WTC11 (cell line): ENCODE measurements around the gene ITLN1. TPM values are rescaled to one million over a fixed set of nuclear protein-coding genes. Genes with fewer than 3 reads are reported as not detected.

Experiments
- ATAC-seq: fragments of 200-7000 bp; cut with Tn5 transposase; 2 replicates; pipeline ENCODE4 v1.10.0; 2021; ENCODE audit warnings: mild to moderate bottlenecking, moderate library complexity
- CTCF ChIA-PET: fragments of 300-600 bp; sonication (Branson Sonifier 250); formaldehyde crosslinking; loops from one replicate; lab custom pipeline; 2021; ENCODE audit warnings: antibody characterized with exemption; lab: Charles Lee
- POLR2A ChIA-PET: fragments of 350-600 bp; sonication (Branson Sonifier 250); formaldehyde crosslinking; loops from one replicate; lab custom pipeline; 2021; ENCODE audit warnings: antibody characterized with exemption; lab: Charles Lee
- DNase-seq: peaks from one replicate; pipeline ENCODE4 v3.0.0; 2021; ENCODE audit warnings: low spot score
- H3K27ac Mint-ChIP-seq: 2 replicates; pipeline ENCODE4 v1.8.0; 2021; ENCODE audit warnings: mixed read lengths
- H3K27me3 Mint-ChIP-seq: 2 replicates; pipeline ENCODE4 v1.8.0; 2021; ENCODE audit warnings: low read depth, mild to moderate bottlenecking, moderate library complexity, mixed read lengths
- H3K36me3 Mint-ChIP-seq: 2 replicates; pipeline ENCODE4 v1.8.0; 2021; ENCODE audit warnings: mixed read lengths
- H3K4me1 Mint-ChIP-seq: 2 replicates; pipeline ENCODE4 v1.8.0; 2022; ENCODE audit warnings: mixed read lengths
- H3K4me3 Mint-ChIP-seq: 2 replicates; pipeline ENCODE4 v1.8.0; 2021; ENCODE audit warnings: mild to moderate bottlenecking, moderate library complexity, mixed read lengths
- H3K9me3 Mint-ChIP-seq: 2 replicates; pipeline ENCODE4 v1.8.0; 2021; ENCODE audit warnings: mixed read lengths
- FOXJ3 ChIP-seq: sonication (generic); formaldehyde crosslinking; IDR thresholded peaks from 2 replicates; pipeline ENCODE4 v1.9.0; 2021; ENCODE audit warnings: missing genetic modification reagents, mild to moderate bottlenecking, borderline replicate concordance
- FOXP1 ChIP-seq: sonication (generic); formaldehyde crosslinking; IDR thresholded peaks from 2 replicates; pipeline ENCODE4 v1.8.0; 2022; ENCODE audit warnings: missing genetic modification reagents, mild to moderate bottlenecking, moderate library complexity, borderline replicate concordance
- GABPB1 ChIP-seq: sonication (generic); formaldehyde crosslinking; IDR thresholded peaks from 2 replicates; pipeline ENCODE4 v1.8.1; 2023; ENCODE audit warnings: mild to moderate bottlenecking, missing genetic modification reagents
- IRF2 ChIP-seq: sonication (generic); formaldehyde crosslinking; IDR thresholded peaks from 2 replicates; pipeline ENCODE4 v1.8.0; 2022; ENCODE audit warnings: low read depth, missing genetic modification reagents, borderline replicate concordance
- MAX ChIP-seq: sonication (generic); formaldehyde crosslinking; IDR thresholded peaks from 2 replicates; pipeline ENCODE4 v1.8.0; 2022; ENCODE audit warnings: mild to moderate bottlenecking, missing genetic modification reagents
- NR1H2 ChIP-seq: sonication (generic); formaldehyde crosslinking; IDR thresholded peaks from 2 replicates; pipeline ENCODE4 v1.9.0; 2021; ENCODE audit warnings: mild to moderate bottlenecking, moderate library complexity, missing genetic modification reagents
- PRRX2 ChIP-seq: fragments of 250-450 bp; sonication (Bioruptor Pico); IDR thresholded peaks from 2 replicates; pipeline ENCODE4 v1.8.0; 2021; ENCODE audit warnings: mild to moderate bottlenecking
- SMAD4 ChIP-seq: sonication (generic); formaldehyde crosslinking; IDR thresholded peaks from 2 replicates; pipeline ENCODE4 v1.8.0; 2022; ENCODE audit warnings: mild to moderate bottlenecking, missing genetic modification reagents
- SOX15 ChIP-seq: fragments of 250-450 bp; sonication (Bioruptor Pico); IDR thresholded peaks from 2 replicates; pipeline ENCODE4 v1.9.0; 2021; ENCODE audit warnings: mild to moderate bottlenecking
- ZBTB21 ChIP-seq: sonication (generic); formaldehyde crosslinking; IDR thresholded peaks from 2 replicates; pipeline ENCODE4 v1.8.1; 2023; ENCODE audit warnings: mild to moderate bottlenecking, missing genetic modification reagents, borderline replicate concordance
- ZBTB43 ChIP-seq: sonication (generic); formaldehyde crosslinking; IDR thresholded peaks from 2 replicates; pipeline ENCODE4 v1.8.1; 2023; ENCODE audit warnings: mild to moderate bottlenecking, missing genetic modification reagents
- ZMAT4 ChIP-seq: fragments of 250-450 bp; sonication (Bioruptor Pico); IDR thresholded peaks from 2 replicates; pipeline ENCODE4 v1.9.0; 2021; ENCODE audit warnings: mild to moderate bottlenecking
- ZNF121 ChIP-seq: sonication (generic); formaldehyde crosslinking; IDR thresholded peaks from 2 replicates; pipeline ENCODE4 v1.8.0; 2023; ENCODE audit warnings: missing genetic modification reagents
- ZNF138 ChIP-seq: sonication (generic); formaldehyde crosslinking; conservative IDR thresholded peaks from 2 replicates; pipeline ENCODE4 v1.8.1; 2022; ENCODE audit warnings: mild to moderate bottlenecking, moderate library complexity, missing genetic modification reagents
- ZNF232 ChIP-seq: sonication (generic); formaldehyde crosslinking; IDR thresholded peaks from 2 replicates; pipeline ENCODE4 v1.8.0; 2022; ENCODE audit warnings: mild to moderate bottlenecking, missing genetic modification reagents
- ZNF263 ChIP-seq: sonication (generic); formaldehyde crosslinking; IDR thresholded peaks from 2 replicates; pipeline ENCODE4 v1.8.1; 2022; ENCODE audit warnings: low read depth, mild to moderate bottlenecking, moderate library complexity, missing genetic modification reagents
- ZNF416 ChIP-seq: fragments of 250-450 bp; sonication (Bioruptor Pico); IDR thresholded peaks from 2 replicates; pipeline ENCODE4 v1.9.0; 2021; ENCODE audit warnings: mild to moderate bottlenecking, inconsistent platforms
- ZNF512 ChIP-seq: sonication (generic); formaldehyde crosslinking; IDR thresholded peaks from 2 replicates; pipeline ENCODE4 v1.8.1; 2022; ENCODE audit warnings: missing genetic modification reagents, borderline replicate concordance
- ZNF532 ChIP-seq: fragments of 250-450 bp; sonication (Bioruptor Pico); IDR thresholded peaks from 2 replicates; pipeline ENCODE4 v1.9.0; 2021; ENCODE audit warnings: mild to moderate bottlenecking, borderline replicate concordance
- total RNA-seq: library from RNA; stranded (reverse); gene quantifications from 3 replicates; pipeline ENCODE4 v1.2.3, GENCODE V29; 2021

Gene ITLN1
- total RNA-seq, 1 experiment from 2014 or later: not detected

- TF ChIP-seq ZNF532: no peak
Observed at GRCh38 chr1:160836561-160836960, 48.4 kb downstream of the ITLN1 start (continued).

- Mint-ChIP-seq H3K4me3 (no peak overlapping the region), H3K27ac (no peak overlapping the region), H3K27me3 (no peaks in the 10 kb centered on the region; the same call in 1 of the 2 replicates), H3K9me3 (no peaks in the 10 kb centered on the region), H3K36me3 (no peaks in the 10 kb centered on the region), H3K4me1 (peaks cover 21% of the 10 kb centered on the region)
- POLR2A ChIA-PET: no interaction called here
- CTCF ChIA-PET: interaction anchor here (1.2 to 6.3 kb wide), 13 partner anchors 8 to 262 kb away, joined by 4 to 78 read pairs (median 7); partner anchors contain the start of genes ITLN1 and ITLN2
- no peak for ATAC-seq
- TF ChIP-seq SMAD4 (CRISPR knock-in tag) (no peak), GABPB1 (CRISPR knock-in tag) (no peak), ZNF138 (CRISPR knock-in tag) (no peak), MAX (CRISPR knock-in tag) (no peak), NR1H2 (CRISPR knock-in tag) (no peak), ZBTB21 (CRISPR knock-in tag) (no peak), FOXP1 (no peak), IRF2 (CRISPR knock-in tag) (no peak), ZMAT4 (CRISPR knock-in tag) (no peak), ZNF512 (CRISPR knock-in tag) (no peak), ZNF121 (CRISPR knock-in tag) (no peak), ZNF232 (CRISPR knock-in tag) (no peak), SOX15 (CRISPR knock-in tag) (no peak), FOXJ3 (CRISPR knock-in tag) (no peak), ZNF263 (CRISPR knock-in tag) (no peak), ZBTB43 (no peak), ZNF416 (no peak), PRRX2 (CRISPR knock-in tag) (no peak)
- no peak for DNase-seq
Observed at GRCh38 chr1:160835751-160836150, 49.2 kb downstream of the ITLN1 start.
